ENCODE data around the gene DOCK11.

Gene DOCK11

DNA sequence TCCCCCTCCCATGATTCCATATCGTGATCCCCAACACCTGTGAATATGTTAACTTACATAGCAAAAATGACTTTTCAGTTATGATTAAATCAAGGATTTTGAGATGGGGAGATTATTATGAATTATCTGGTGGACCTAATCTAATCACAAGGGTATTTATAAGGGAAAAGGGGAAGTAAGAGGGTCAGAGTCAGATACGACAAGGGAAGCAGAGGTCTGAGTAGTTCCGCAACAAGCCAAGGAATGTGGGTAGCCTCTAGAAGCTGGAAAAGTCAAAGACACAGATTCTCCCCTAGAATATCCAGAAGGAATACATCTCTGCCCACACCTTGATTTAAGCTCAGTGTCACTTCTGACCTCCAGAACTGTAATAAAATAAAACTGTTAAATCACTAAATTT lies 230.8 kb downstream of the DOCK11 start:
- Histone ChIP-seq H3K4me3 (ENCODE audit: low read depth, low read length, poor library complexity, severe bottlenecking) (no peak overlapping the region), H3F3A (ENCODE audit: insufficient read depth, low read length) (no peaks in the 10 kb centered on the region), H3K4me1 (ENCODE audit: insufficient read depth, low read length, severe bottlenecking) (peaks cover 8% of the 10 kb centered on the region), H3K27me3 (ENCODE audit: insufficient read depth, low read length) (no peaks in the 10 kb centered on the region), H3K27ac (ENCODE audit: low read depth, low read length, poor library complexity, severe bottlenecking) (no peak overlapping the region), H4K20me1 (ENCODE audit: insufficient read depth, low read length) (no peaks in the 10 kb centered on the region), H3K79me2 (ENCODE audit: insufficient read depth, low read length) (no peaks in the 10 kb centered on the region), H3K9ac (ENCODE audit: low read length) (no peak overlapping the region), H3K9me2 (ENCODE audit: low read depth, low read length) (no peaks in the 10 kb centered on the region), H3K4me2 (ENCODE audit: low read length) (no peak overlapping the region), H2AFZ (ENCODE audit: low read length) (no peak overlapping the region), H3K9me3 (ENCODE audit: low read length) (no peaks in the 10 kb centered on the region), H3K36me3 (ENCODE audit: insufficient read depth, low read length) (no peaks in the 10 kb centered on the region)
- no peak for TF ChIP-seq EZH2 (IDR thresholded peaks at IDR 0.05; ENCODE audit: borderline replicate concordance, low read length)
- TF ChIP-seq, protein P1, sequence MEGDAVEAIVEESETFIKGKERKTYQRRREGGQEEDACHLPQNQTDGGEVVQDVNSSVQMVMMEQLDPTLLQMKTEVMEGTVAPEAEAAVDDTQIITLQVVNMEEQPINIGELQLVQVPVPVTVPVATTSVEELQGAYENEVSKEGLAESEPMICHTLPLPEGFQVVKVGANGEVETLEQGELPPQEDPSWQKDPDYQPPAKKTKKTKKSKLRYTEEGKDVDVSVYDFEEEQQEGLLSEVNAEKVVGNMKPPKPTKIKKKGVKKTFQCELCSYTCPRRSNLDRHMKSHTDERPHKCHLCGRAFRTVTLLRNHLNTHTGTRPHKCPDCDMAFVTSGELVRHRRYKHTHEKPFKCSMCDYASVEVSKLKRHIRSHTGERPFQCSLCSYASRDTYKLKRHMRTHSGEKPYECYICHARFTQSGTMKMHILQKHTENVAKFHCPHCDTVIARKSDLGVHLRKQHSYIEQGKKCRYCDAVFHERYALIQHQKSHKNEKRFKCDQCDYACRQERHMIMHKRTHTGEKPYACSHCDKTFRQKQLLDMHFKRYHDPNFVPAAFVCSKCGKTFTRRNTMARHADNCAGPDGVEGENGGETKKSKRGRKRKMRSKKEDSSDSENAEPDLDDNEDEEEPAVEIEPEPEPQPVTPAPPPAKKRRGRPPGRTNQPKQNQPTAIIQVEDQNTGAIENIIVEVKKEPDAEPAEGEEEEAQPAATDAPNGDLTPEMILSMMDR (IDR thresholded peaks at IDR 0.05; ENCODE audit: low read length) = no peak

DNA sequence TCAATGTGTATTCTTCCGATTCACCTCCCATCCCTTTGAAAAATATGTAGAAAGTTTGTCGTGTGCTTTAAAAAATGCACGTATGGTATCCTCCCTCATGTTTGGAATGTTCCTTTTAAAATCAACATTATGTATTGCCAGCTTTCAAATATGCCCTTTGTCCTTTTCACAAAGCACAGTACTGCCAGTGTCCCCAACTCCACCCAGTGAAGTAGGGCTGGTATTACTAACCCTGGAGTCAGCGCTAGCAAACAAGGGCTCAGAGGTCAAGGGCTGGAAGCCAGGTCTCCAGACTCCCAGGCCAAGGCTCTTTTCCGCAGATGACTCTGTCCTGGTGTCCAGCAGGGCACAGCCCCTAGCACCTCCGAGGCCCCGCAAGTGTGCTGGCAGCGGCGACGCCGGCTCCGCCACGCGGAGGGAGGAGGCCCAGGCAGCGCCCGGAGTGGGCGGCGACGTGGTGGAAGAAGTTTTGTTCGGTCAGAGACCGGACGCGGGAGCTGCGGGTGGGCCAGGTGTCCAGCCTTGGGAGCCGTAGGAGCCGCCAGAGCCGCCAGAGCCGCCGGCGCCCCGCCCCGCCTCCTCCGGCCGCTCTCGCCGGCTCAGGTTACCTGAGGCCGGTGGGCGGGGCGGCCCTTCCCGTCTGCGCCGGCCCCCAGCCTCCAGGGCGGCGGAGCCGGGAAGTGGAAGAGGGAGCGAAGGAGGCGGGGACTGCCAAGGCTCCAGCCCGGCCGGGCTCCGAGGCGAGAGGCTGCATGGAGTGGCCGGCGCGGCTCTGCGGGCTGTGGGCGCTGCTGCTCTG lies 231.5 kb downstream of the DOCK11 start, which contains the start of gene IL13RA1:
IL13RA1 (plus strand) TSS at position 720 of the 799 bp plus-strand sequence; CDS start at position 753, 33 bp downstream.
- H3K9me2 ChIP-seq (ENCODE audit: low read depth, low read length) = no peaks in the 10 kb centered on the region
- H3K4me3 ChIP-seq (ENCODE audit: low read depth, low read length, poor library complexity, severe bottlenecking) = peak within 1 kb of the TSS; percentile 57
- H3K4me1 ChIP-seq (ENCODE audit: insufficient read depth, low read length, severe bottlenecking) = peaks cover 8% of the 10 kb centered on the region
- H3K36me3 ChIP-seq (ENCODE audit: insufficient read depth, low read length) = no peaks in the 10 kb centered on the region
- no peaks in the 10 kb centered on the region for H4K20me1 ChIP-seq (ENCODE audit: insufficient read depth, low read length)
- H3K4me2 ChIP-seq (ENCODE audit: low read length) = peak within 1 kb of the TSS; percentile 67
- no peaks in the 10 kb centered on the region for H3K79me2 ChIP-seq (ENCODE audit: insufficient read depth, low read length)
- no peak for TF ChIP-seq EZH2 (IDR thresholded peaks at IDR 0.05; ENCODE audit: borderline replicate concordance, low read length)
- TF ChIP-seq, protein P1 (IDR thresholded peaks at IDR 0.05; ENCODE audit: low read length) = no peak
- no peaks in the 10 kb centered on the region for H3F3A ChIP-seq (ENCODE audit: insufficient read depth, low read length)
- H2AFZ ChIP-seq (ENCODE audit: low read length) = no peak within 1 kb of the TSS
- H3K9ac ChIP-seq (ENCODE audit: low read length) = no peak within 1 kb of the TSS; the same call in 1 of the 2 replicates
- no peaks in the 10 kb centered on the region for H3K9me3 ChIP-seq (ENCODE audit: low read length)
- no peaks in the 10 kb centered on the region for H3K27me3 ChIP-seq (ENCODE audit: insufficient read depth, low read length)
- no peak within 1 kb of the TSS for H3K27ac ChIP-seq (ENCODE audit: low read depth, low read length, poor library complexity, severe bottlenecking)

DNA sequence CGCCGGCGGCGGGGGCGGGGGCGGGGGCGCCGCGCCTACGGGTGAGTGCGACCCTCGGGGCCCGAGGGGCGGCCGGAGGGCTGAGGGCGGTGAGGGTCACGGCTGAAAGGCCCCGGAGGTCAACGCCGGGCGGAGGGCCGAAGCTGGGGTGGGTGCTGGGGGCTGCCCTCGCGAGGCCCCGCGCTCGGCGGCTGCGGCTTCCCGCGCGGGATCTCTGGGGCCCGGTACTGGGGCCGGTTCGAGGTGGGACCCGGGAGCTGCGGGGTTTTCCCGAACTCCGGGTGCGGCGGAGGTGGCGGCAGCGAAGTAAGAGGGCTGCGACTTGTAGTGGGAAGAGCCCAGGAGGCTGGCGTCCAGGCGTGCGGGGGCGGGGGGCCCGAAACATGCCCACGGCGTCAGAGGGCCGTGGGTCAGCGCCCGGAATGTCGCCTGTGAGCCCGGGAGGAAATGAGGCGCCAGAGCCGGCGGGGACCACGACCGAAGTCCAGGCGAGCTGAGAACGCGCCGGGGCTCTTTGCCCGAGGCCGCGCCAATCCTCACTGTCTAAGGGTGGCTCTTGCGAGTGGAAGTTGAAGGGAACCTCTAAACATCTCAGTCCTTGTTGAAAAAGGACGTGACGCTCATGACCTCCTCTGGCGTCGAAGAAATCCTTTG lies 232.2 kb downstream of the DOCK11 start:
- H3K4me1 ChIP-seq (ENCODE audit: insufficient read depth, low read length, severe bottlenecking) = peaks cover 8% of the 10 kb centered on the region
- peak overlapping the region; percentile 57 for H3K4me3 ChIP-seq (ENCODE audit: low read depth, low read length, poor library complexity, severe bottlenecking)
- H4K20me1 ChIP-seq (ENCODE audit: insufficient read depth, low read length) = no peaks in the 10 kb centered on the region
- no peak for TF ChIP-seq EZH2 (IDR thresholded peaks at IDR 0.05; ENCODE audit: borderline replicate concordance, low read length)
- TF ChIP-seq, protein P1 (IDR thresholded peaks at IDR 0.05; ENCODE audit: low read length) = no peak
- H3K9me3 ChIP-seq (ENCODE audit: low read length) = no peaks in the 10 kb centered on the region
- H3K27ac ChIP-seq (ENCODE audit: low read depth, low read length, poor library complexity, severe bottlenecking) = no peak overlapping the region
- peak overlapping the region; percentile 67 for H3K4me2 ChIP-seq (ENCODE audit: low read length)
- no peak overlapping the region for H2AFZ ChIP-seq (ENCODE audit: low read length)
- no peaks in the 10 kb centered on the region for H3K36me3 ChIP-seq (ENCODE audit: insufficient read depth, low read length)
- no peak overlapping the region; the same call in 1 of the 2 replicates for H3K9ac ChIP-seq (ENCODE audit: low read length)
- H3K79me2 ChIP-seq (ENCODE audit: insufficient read depth, low read length) = no peaks in the 10 kb centered on the region
- H3F3A ChIP-seq (ENCODE audit: insufficient read depth, low read length) = no peaks in the 10 kb centered on the region
- H3K9me2 ChIP-seq (ENCODE audit: low read depth, low read length) = no peaks in the 10 kb centered on the region
- H3K27me3 ChIP-seq (ENCODE audit: insufficient read depth, low read length) = no peaks in the 10 kb centered on the region
